Measurements from ENCODE around the gene RAMP3. TPM values are rescaled to one million over a fixed set of nuclear protein-coding genes. Genes with fewer than 3 reads are reported as not detected.

The RAMP3 gene
- total and polyA plus RNA-seq, 8 donors: 2.6 to 21.8 (median 11.1) TPM

DNA sequence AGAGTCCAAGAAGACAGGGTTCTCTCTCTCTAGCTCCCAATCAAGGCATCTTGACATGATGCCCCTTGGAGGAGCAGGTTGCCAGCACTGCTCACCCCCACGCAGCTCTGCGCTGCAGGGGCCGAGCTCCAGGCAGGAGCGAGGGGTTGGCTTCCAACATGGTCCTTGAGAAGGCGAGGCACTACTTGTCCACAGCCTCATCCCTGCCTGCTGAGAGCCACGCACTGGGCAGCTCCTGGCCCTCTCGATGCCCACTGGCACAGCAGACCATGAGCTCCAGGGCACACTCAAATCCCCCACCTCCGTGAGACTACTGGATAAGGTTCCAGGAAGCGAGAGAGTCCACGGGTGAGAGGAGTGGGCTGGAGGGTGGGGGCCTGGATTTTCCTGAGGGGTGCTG lies 31.1 kb downstream of the RAMP3 start:
- intact Hi-C loops (cut with DNase I; ENCODE audit: low total_unique reads): no loop called here
- no peak overlapping the region for H3K4me3 ChIP-seq
- H3K27ac ChIP-seq: no peak overlapping the region
- H3K4me1 ChIP-seq: no peaks in the 10 kb centered on the region
- TF ChIP-seq EP300 (IDR thresholded peaks at IDR 0.05) (no peak), POLR2AphosphoS5 (IDR thresholded peaks at IDR 0.05) (no peak), POLR2A (IDR thresholded peaks at IDR 0.05) (no peak), CTCF (IDR thresholded peaks at IDR 0.05) (no peak)
- WGBS, 5 donors: 77 to 91% (median 86%) methylated on average over 4 to 10 of the region's 10 CpGs
- H3K27me3 ChIP-seq: peaks cover 0 to 7% (median 0%) of the 10 kb centered on the region in 3 donors
- no peaks in the 10 kb centered on the region for H3K36me3 ChIP-seq
- DNase-seq: peak in 1 of 2 donors; percentile 17
- no peaks in the 10 kb centered on the region for H3K9me3 ChIP-seq

DNA sequence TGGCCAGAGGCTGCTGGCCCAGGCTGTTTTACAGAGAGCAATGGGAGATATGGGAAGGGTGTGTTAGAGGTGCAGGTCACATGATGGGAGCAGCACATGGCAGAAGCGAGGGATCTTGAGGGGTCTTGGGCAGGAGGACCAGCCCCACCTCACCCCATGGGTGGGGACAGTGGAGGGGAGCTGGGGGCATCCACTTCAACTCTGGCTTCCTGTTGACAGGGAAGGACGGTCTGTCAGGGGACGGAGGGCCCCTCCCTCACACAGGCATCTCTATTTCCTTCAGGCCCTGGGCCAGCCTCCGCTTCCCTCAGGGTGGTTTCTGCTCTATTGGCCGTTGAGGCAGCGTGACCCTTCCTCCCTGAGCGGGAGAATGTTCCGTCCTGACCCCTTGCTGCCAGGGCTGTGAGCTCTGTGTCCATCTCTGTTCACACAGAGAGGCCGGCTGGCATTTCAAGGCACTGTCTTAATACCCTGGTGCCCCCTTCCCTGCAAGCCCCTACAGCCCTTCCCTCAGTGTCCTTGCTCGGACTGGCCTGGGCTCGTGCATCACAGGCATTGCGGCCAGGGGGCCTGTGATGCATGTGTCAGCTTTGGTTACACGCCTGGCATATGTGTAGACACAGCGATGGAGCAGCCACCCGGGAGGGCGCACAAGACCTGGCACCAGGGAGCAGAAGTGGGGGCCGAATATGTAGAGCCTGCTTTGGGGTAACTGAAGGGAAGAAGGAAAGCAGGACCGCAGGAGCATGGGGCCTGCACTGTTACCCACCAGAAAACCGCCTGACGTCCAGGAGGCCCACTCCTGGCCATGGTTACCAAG lies 31.8 kb downstream of the RAMP3 start:
- WGBS, 5 donors: 80 to 90% (median 86%) methylated on average over 15 to 20 of the region's 20 CpGs
- peak in 1 of 2 donors; percentile 20 for DNase-seq
- H3K36me3 ChIP-seq: no peaks in the 10 kb centered on the region
- H3K27me3 ChIP-seq: peaks cover 0 to 7% (median 0%) of the 10 kb centered on the region in 3 donors
- intact Hi-C loops (cut with DNase I; ENCODE audit: low total_unique reads): no loop called here
- no peak for TF ChIP-seq CTCF (IDR thresholded peaks at IDR 0.05)
- no peak for TF ChIP-seq EP300 (IDR thresholded peaks at IDR 0.05)
- TF ChIP-seq POLR2A (IDR thresholded peaks at IDR 0.05): no peak
- no peak for TF ChIP-seq POLR2AphosphoS5 (IDR thresholded peaks at IDR 0.05)
- no peak overlapping the region for H3K4me3 ChIP-seq
- no peaks in the 10 kb centered on the region for H3K4me1 ChIP-seq
- H3K9me3 ChIP-seq: no peaks in the 10 kb centered on the region
- H3K27ac ChIP-seq: no peak overlapping the region

- H3K4me1 ChIP-seq: no peaks in the 10 kb centered on the region
- H3K9me3 ChIP-seq: no peaks in the 10 kb centered on the region
- H3K27me3 ChIP-seq: peaks cover 0 to 7% (median 0%) of the 10 kb centered on the region in 3 donors
- intact Hi-C loops (cut with DNase I; ENCODE audit: low total_unique reads): no loop called here
- no peak for TF ChIP-seq EP300 (IDR thresholded peaks at IDR 0.05)
- no peak for TF ChIP-seq POLR2AphosphoS5 (IDR thresholded peaks at IDR 0.05)
- no peak for TF ChIP-seq POLR2A (IDR thresholded peaks at IDR 0.05)
- no peak for TF ChIP-seq CTCF (IDR thresholded peaks at IDR 0.05)
- DNase-seq: peak in 1 of 2 donors; percentile 10
- 77 to 91% (median 89%) methylated on average over 15 of the region's 15 CpGs for WGBS, 5 donors
- no peaks in the 10 kb centered on the region for H3K36me3 ChIP-seq
- H3K27ac ChIP-seq: no peak overlapping the region
- H3K4me3 ChIP-seq: no peak overlapping the region
Observed at GRCh38 chr7:45190406-45191165, 33.0 kb downstream of the RAMP3 start.

GRCh38 chr7:45191396-45191795 lies 33.8 kb downstream of the RAMP3 start:
- 80 to 90% (median 82%) methylated on average over 3 of the region's 3 CpGs for WGBS, 5 donors
- Histone ChIP-seq H3K9me3 (no peaks in the 10 kb centered on the region), H3K27ac (no peak overlapping the region), H3K27me3 (peaks cover 0 to 7% (median 0%) of the 10 kb centered on the region in 3 donors), H3K4me1 (no peaks in the 10 kb centered on the region), H3K36me3 (no peaks in the 10 kb centered on the region), H3K4me3 (no peak overlapping the region)
- DNase-seq: no peak
- intact Hi-C loops (cut with DNase I; ENCODE audit: low total_unique reads): no loop called here
- no peak for TF ChIP-seq POLR2A (IDR thresholded peaks at IDR 0.05)
- TF ChIP-seq CTCF (IDR thresholded peaks at IDR 0.05): no peak
- TF ChIP-seq POLR2AphosphoS5 (IDR thresholded peaks at IDR 0.05): no peak
- TF ChIP-seq EP300 (IDR thresholded peaks at IDR 0.05): no peak
